ENCODE measurements around the gene CHSY3. TPM values are rescaled to one million over a fixed set of nuclear protein-coding genes. Genes with fewer than 3 reads are reported as not detected.

Gene CHSY3
- polyA plus RNA-seq, 4 donors: 3.0 to 5.6 (median 4.1) TPM

DNA sequence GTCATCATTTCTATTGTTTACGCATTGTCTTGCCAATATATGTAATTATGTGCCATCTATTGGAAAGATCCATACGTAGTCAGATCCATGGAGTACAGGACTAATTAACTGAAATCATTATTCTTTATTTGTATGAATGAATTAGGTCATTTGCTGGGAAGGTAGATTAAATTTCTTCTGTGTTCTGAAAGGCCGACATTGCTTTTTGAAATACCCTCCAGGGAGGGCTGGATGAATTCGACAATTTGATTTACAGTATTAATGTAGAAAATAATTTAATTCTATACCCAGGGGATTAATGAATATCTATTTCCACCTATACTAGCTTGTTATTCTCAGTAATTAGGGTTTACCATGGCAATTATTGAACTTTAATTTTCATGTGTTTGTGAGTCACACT is 117.6 kb downstream of the CHSY3 start:
- no peak for DNase-seq (ENCODE audit: low read depth in 4 of 4, low spot score in 2 of 4)

DNA sequence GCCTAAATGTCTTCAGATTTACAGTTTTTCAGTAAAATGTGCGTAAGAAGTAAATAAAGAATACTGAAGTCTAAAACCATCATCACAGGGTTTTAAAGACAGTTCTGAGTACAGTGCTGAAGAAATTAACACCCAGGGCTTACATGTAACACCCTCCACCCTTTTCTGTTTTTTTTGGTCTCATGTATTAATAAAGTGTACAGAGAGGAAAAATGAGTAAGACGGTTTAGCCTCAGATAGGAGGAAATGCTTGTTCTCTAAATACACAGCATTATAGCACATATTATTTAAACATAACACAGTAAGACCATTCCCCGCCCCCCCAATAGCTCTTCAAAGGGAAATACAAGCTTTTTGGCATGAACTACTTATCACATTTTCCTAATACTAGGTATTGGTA is 119.3 kb downstream of the CHSY3 start:
- no peak for DNase-seq (ENCODE audit: low read depth in 4 of 4, low spot score in 2 of 4)

DNA sequence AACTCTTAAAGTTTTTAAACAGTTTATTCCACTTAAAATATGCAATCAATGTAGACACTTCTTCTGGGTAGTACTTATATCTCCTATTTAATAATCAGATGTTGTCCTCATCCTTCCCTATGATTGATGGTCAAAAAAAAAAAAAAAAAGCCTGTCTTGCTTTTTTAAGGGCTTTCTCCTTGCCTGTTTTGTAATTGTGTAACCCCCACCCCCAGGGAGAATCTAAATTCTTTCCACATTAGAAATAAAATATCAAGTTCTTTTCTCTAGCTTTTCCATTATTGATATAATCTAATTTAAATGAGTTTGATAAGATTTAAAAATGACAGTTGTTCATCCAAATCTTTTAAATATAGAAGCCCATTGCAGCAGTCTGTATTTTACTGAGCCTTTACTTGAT is 119.7 kb downstream of the CHSY3 start:
- no peak for DNase-seq (ENCODE audit: low read depth in 4 of 4, low spot score in 2 of 4)

DNA sequence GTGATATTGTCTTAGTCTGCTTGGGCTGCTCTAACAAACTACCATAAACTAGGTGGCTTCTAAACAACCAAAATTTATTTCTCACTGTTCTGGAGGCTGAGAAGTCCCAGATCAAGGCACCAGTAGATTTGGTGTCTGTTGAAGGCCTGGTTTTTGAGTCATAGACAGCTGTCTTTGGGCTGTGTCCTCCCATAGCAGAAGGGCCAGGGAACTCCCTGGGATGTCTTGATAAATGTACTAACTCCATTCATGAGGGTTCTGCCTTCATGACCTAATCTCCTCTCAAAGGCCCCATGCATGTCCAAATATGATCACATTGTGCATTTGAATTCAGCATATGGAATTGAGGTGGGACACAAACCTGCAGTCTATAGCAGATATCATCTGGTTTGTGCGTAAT is 121.2 kb downstream of the CHSY3 start:
- no peak for DNase-seq (ENCODE audit: low read depth in 4 of 4, low spot score in 2 of 4)

DNA sequence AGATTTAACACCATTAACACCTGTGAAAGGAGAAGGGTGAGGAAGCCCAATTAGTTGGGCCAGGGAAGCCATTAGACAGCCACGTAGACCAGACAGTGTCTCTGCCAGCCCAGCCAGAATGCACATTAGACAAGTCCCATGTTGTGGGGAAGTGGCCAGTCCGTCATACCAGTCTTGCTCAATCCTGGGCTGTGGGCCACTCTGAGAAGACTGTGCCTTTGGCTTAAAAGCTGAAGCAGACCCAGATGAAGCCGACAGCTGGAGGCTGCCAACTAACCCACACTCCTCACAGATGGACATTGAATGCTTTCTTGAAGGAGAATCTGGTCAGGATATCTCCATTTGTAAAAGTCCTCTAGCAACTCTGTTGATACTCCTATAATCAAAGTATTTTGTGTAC is 128.5 kb downstream of the CHSY3 start:
- DNase-seq (ENCODE audit: low read depth in 4 of 4, low spot score in 2 of 4): no peak

- no peak for DNase-seq (ENCODE audit: low read depth in 4 of 4, low spot score in 2 of 4)
Observed at GRCh38 chr5:130034566-130035210, 130.4 kb downstream of the CHSY3 start.

DNA sequence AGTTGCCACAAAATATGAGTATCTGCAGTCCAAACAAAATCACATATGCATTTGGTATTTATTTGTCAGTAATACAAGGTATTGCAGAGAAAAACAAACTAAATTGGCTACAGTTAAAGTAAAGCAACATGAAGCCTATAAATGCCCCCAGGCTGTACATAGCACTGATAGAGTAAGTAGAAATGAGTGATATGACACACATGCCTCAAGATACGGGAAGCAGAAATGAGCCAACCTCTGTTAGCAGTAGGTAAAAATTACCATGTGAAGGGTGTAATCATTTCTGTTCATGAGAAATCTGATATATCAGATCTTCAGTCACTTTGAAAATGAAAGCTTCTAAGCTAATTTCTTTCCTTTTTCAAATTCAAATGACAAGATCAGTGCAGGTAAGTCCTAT is 131.1 kb downstream of the CHSY3 start:
- no peak for DNase-seq (ENCODE audit: low read depth in 4 of 4, low spot score in 2 of 4)

GRCh38 chr5:130037905-130038304 is 133.6 kb downstream of the CHSY3 start:
- DNase-seq (ENCODE audit: low read depth in 4 of 4, low spot score in 2 of 4): no peak

DNA sequence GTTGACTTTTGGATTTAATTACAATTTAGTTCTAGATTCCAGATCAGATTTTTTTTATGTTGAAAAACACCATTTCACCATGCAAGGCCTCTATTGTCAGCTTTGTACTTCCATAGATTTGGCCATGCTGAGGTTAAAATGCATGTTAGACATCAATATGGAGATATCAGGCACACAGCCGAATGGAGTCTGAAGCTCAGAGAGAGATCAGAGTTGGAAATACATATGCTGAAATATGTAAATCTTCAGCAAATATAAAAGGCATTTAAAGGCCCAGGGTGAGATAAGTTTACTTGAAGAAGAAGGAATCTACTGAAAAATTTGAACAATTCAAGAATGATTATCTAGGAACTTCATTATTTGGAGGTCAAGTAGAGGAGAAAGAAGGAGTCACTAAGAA is 139.6 kb downstream of the CHSY3 start:
- no peak for DNase-seq (ENCODE audit: low read depth in 4 of 4, low spot score in 2 of 4)

DNA sequence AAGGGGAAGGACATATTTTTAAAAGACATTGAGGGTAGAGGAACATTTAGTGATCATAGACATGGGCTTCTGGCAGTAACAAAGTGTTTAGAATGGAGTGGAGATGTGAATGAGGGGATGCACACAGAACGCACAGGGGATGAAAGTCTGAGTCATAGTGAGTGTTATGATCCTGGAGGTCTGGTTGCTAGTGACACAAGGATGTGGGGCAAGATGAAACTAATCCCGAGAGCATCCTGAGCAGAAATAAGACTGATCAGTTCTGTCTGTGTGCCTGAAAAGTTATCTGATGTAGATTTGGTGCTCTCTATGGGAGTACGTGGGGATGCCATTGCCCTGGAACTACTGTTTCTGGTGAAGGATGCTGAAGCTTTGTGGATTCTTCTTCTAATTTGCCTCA is 141.1 kb downstream of the CHSY3 start:
- DNase-seq (ENCODE audit: low read depth in 4 of 4, low spot score in 2 of 4): no peak

- no peak for DNase-seq (ENCODE audit: low read depth in 4 of 4, low spot score in 2 of 4)
Observed at GRCh38 chr5:130050585-130050984, 146.3 kb downstream of the CHSY3 start.

GRCh38 chr5:130052752-130053151 is 148.5 kb downstream of the CHSY3 start:
- no peak for DNase-seq (ENCODE audit: low read depth in 4 of 4, low spot score in 2 of 4)

DNA sequence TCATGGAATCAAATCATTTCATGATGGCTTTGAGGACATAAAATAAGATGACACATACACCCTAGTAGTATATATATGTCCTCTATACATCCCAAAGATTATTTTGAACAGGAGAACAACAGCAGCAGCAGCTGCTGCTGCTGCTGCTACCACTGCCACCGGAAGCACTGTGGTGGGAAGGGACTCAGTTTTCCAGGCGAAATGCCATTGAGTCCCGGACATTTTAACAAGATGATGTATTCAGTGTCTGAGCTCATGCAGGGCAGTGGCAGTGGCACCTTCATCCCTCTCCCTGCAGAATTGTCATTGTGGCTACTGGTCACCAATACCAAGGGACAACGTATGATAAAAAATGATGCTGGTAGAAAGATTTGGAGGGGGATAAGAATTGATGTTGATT is 151.3 kb downstream of the CHSY3 start:
- no peak for DNase-seq (ENCODE audit: low read depth in 4 of 4, low spot score in 2 of 4)

GRCh38 chr5:130061746-130062145 is 157.5 kb downstream of the CHSY3 start:
- DNase-seq (ENCODE audit: low read depth in 4 of 4, low spot score in 2 of 4): no peak

- DNase-seq (ENCODE audit: low read depth in 4 of 4, low spot score in 2 of 4): no peak
Observed at GRCh38 chr5:130063603-130064002, 159.3 kb downstream of the CHSY3 start.

DNA sequence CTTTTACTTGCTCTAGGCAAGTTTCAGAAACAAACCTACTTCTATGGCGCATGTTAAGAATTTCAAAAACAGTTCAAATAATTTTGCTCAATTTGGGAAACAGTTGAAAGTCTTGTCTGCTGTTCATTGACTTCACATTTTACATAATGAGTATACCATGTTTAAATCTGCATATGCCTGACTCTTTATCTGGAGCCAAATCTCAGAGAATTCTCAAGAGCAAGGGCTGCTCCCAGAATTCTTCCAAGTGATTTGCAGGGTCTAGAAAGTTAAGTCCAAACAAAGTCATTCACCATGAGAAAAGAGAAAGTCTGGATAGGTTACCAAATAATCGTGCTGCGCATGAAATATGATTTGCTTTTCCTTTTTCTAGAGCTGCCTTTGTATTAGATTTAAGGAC is 160.2 kb downstream of the CHSY3 start:
- DNase-seq (ENCODE audit: low read depth in 4 of 4, low spot score in 2 of 4): no peak

DNA sequence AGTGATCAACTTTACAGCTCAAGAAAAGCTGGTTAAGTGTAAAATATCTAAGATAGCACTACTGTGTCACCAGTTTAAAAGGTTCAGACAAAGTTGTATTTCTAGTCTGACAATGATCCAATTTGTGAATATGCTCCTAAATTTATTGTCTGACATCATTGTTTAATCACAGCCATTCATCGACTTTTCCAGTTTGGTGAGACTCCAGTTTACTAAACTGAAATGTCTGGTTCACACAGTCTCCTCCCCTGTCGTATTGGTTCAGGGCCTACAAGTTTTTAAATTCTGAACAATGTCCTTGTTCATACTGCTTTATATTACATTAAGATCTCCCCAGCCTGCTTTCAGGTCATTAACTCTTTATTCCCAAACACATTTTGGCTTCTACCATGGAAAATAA is 161.4 kb downstream of the CHSY3 start:
- no peak for DNase-seq (ENCODE audit: low read depth in 4 of 4, low spot score in 2 of 4)

GRCh38 chr5:130066644-130067043 is 162.4 kb downstream of the CHSY3 start:
- no peak for DNase-seq (ENCODE audit: low read depth in 4 of 4, low spot score in 2 of 4)

DNA sequence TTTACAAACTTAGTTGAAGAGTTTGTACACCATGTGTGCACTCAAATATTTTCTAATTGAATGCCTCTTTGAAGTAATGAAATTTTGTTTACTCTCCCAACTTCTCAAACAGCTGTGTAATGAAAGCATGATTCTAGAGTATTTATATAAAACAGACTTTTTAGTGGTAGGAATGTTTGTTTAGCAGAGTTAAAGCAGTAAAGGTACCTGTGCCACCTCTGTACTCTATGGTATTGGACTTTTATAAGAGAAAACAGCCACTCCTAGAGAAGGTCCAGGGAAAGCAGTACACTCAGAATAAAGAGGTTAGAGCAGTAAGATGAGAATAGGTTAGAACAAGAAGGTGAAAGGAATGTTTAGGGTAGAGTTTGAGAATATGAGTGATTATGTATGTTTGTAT is 163.1 kb downstream of the CHSY3 start:
- DNase-seq (ENCODE audit: low read depth in 4 of 4, low spot score in 2 of 4): no peak

GRCh38 chr5:130068101-130068500 is 163.8 kb downstream of the CHSY3 start:
- no peak for DNase-seq (ENCODE audit: low read depth in 4 of 4, low spot score in 2 of 4)

DNA sequence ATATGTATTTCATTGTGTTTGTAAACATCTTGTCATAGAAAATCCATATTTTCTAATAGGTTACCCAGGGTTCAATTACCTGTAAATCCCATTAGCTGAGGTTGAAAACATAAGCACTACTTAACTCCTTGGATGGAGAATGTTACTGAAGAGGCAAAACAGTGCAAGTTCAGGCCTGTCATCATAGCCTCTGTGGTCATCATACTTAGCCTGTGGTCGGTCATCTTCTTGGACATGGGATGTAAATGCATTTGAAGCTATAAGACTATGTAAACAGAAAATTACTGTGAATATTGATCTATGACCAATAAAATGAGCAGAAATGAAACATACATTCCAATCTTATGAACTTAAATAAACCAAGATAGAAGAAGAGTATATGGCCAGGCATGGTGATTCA is 164.7 kb downstream of the CHSY3 start:
- DNase-seq (ENCODE audit: low read depth in 4 of 4, low spot score in 2 of 4): no peak

- DNase-seq (ENCODE audit: low read depth in 4 of 4, low spot score in 2 of 4): no peak
Observed at GRCh38 chr5:130074820-130075219, 170.6 kb downstream of the CHSY3 start.

DNA sequence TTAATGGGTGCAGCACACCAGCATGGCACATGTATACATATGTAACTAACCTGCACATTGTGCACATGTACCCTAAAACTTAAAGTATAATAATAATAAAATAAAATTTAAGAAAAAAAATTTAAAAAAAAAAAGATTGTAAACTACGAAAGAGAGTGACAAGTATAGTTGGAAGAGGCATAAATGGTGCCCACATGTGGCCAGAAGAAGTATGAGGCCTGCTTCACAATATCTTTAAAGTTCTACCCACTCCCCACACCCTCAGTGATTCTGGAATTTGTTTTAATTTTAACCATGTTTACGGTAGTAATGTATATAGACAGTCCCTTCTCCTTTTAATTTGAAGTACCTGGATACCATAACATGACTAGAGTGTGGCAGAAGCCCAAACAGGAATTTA is 172.7 kb downstream of the CHSY3 start:
- no peak for DNase-seq (ENCODE audit: low read depth in 4 of 4, low spot score in 2 of 4)
